Activated T-cell treated with anti-CD3 and anti-CD28 coated beads for 4 hours (primary cell): Measurements from ENCODE around the gene SEC14L3.
A peak's percentile ranks its signal among the peaks of the same experiment; 100 is the strongest.

Experiments
- DNase-seq: peaks from one replicate; pipeline ENCODE4 v3.0.0-alpha.2; 2020

SEC14L3 gene

DNA sequence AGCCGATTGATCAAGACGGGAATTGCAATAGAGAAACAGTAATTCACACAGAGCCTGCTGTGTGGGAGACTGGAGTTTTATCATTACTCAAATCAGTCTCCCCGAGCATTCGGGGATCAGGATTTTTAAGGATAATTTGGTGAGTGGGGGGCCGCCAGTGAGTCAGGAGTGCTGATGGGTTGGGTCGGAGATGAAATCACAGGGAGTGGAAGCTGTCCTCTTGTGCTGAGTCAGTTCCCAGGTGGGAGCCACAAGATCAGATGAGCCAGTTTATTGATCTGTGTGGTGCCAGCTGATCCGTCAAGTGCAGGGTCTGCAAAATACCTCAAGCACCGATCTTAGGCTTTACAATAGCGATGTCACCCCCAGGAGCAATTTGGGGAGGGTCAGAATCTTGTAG is 30.7 kb downstream of the SEC14L3 start:
- DNase-seq: no peak

DNA sequence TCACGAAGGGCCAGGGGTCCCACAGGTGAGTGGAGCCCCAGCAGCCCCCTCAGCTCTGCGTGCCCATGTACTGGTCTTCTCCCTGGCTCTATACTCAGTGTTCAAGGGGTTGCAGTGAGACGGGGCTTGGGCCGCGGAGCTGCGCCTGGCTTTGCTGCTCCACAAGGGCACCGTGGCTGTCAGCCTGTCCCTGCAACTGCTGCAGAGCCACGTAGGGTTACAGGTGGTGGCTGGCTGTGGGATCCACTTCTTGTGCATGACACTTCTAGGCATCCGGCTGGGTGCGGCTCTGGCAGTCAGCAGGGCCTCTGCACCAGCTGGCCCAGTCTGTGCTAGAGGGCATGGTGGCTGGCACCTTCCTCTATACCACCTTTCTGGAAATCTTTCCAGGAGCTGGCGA is 32.0 kb downstream of the SEC14L3 start:
- DNase-seq: no peak

GRCh38 chr22:30439226-30439625 is 32.6 kb downstream of the SEC14L3 start:
- no peak for DNase-seq

DNA sequence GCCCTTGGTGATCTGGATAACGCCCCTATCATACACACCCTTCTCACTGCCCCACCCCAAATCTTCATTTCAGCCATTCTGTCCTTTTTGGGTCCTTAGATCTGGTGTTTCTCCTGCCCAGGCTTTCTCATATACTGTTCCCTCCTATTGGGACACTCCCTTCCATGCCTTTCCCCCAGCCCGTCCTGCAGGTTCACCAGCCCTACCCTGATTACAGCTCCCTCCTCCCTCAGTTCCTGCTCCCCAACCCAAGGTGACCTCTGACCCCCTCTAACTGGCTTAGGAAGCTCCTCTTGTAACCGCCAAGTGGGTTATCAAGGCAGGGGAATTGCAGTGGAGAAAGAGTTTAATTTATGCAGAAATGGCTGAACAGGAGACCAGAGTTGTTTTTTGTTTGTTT is 33.3 kb downstream of the SEC14L3 start:
- DNase-seq: no peak

- DNase-seq: no peak
These were observed 35.6 kb downstream of the SEC14L3 start for GRCh38 chr22:30436196-30436595.

DNA sequence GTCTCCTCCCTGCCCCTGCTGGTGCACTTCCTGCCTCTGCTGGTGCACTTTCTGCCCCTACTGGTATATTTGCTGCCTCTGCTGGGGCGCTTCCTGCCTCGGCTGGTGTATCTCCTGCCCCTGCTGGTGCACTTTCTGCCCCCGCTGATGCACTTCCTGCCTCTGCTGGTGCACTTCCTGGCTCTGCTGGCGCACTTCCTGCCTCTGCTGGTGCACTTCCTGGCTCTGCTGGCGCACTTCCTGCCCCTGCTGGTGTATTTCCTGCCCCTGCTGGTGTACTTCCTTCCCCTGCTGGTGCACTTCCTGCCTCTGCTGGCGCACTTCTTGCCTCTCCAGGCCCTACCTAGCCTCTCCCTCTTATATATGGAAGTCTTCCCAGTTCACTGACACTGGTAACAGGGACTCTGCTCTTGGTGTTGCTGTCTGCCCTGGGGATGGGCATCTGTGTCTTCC is 36.1 kb downstream of the SEC14L3 start:
- peak; percentile 53 for DNase-seq

- DNase-seq: no peak
These were observed 37.0 kb downstream of the SEC14L3 start for GRCh38 chr22:30434843-30435242.

DNA sequence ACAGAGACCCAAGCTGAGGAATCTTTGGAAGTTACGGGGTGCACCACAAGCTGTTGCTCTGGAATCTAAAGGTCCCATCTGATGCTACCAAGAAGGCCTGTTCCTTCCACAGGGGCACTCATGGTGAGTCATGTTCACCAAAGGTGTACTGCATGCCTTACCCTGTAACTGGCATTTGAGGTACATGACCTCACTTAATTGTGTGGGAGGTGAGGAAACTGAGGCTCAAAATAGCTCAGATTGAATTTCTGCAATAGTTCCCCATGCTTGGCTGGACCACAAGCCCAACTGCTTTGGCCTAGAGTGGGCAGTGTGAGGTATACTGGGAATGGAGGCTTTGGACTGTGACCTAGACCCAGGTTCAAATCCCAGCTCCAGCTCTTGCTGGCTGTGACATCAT is 38.0 kb downstream of the SEC14L3 start:
- no peak for DNase-seq

DNA sequence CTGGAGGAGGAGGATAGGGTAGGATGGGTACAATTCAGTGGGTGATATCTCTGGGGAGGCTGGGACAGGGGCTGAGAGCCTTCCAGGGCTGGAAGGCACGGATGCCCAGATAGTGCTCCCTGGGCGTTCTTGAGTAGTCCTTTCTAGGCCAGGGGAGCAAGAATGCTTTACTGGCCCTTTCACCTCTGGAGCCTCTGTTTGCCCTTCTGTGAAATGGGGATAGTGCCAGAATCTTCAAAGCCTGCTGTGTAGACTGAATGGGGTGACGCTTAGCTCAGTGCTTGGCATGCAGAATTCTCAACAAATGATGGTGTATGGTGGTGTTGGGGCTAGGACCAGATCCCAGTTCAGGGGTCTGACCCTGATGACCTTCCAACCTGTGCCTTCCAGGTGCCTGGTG is 38.6 kb downstream of the SEC14L3 start:
- DNase-seq: no peak

GRCh38 chr22:30432520-30432919 is 39.3 kb downstream of the SEC14L3 start:
- DNase-seq: no peak

GRCh38 chr22:30432096-30432495 is 39.7 kb downstream of the SEC14L3 start:
- no peak for DNase-seq

- DNase-seq: no peak
These were observed 40.9 kb downstream of the SEC14L3 start for GRCh38 chr22:30430933-30431332.

- DNase-seq: no peak
These were observed 41.9 kb downstream of the SEC14L3 start for GRCh38 chr22:30429887-30430286.

DNA sequence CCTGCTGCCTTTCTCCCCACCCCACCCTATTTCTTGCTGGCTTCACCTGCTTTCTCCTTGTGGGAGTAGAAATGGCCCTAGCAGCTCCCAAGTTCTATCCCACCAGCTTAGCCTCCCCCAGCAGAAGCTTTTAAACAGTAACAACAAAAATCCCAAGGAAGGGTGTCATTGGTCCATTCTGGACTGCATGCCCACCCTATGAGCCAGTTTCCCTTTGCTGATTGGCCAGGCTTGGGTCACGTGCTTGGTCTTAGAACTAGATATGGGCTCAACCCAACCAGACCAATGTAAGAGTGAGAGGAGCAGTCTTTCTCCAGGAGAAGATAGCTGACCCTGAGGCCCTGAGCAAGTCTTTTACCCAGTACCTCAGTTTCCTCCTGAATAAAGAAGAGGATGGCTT is 43.9 kb downstream of the SEC14L3 start:
- no peak for DNase-seq

GRCh38 chr22:30426388-30427353 is 45.1 kb downstream of the SEC14L3 start:
- peak; percentile 80 for DNase-seq

- DNase-seq: peak; percentile 40
These were observed 46.0 kb downstream of the SEC14L3 start, which contains the start of gene MTFP1 for GRCh38 chr22:30425616-30426387. MTFP1 (plus strand) TSS chr22:30425768; CDS start chr22:30425880, 112 bp downstream.

DNA sequence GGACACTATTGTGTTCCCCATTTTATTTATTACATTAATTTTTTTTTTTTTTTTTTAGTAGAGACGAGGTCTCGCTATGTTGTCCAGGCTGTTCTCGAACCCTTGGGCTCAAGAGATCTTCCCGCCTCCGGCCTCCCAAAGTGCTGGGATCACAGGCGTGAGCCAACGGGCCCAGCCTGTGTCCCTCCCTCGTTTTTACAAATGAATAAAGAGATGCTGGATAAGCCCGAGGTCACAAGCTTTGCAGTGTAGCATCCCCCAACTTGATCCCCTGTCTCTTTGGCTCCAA is 46.5 kb downstream of the SEC14L3 start:
- DNase-seq: no peak

GRCh38 chr22:30424534-30425326 is 47.1 kb downstream of the SEC14L3 start:
- DNase-seq: no peak

GRCh38 chr22:30423959-30424533 is 47.8 kb downstream of the SEC14L3 start:
- peak; percentile 95 for DNase-seq

DNA sequence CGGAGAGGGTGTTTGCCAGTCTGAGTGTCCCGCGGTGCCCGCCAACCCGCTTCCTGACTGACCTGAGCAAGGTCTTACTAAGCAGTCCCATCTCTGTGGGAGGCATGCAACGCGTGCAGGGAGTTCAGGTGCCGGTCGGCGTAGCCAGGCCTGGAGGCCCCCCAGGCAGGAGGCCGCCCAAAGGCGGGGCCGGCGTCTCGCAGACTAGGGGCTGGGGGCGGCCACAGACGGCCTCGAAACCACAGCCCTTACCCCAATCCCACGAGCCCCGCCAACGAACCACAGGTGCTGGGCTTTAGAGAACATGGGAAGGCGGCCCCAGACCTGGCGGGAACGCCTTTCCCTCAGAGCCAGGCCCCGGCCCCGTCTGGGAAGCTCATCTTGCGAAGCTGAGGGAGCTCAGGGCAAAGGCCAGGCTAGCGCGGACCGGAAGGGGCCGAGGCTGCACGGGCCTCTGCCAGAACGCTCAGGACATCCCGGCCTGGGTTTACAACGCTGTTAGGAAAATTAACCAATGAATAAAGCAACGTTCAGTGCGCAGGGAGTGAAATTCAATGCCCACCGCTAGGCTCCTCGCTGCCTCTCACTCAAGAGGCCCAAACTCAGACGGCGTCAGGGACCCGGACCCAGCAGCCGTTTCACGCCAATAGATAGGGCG is 48.4 kb downstream of the SEC14L3 start:
- peak; percentile 22 for DNase-seq

DNA sequence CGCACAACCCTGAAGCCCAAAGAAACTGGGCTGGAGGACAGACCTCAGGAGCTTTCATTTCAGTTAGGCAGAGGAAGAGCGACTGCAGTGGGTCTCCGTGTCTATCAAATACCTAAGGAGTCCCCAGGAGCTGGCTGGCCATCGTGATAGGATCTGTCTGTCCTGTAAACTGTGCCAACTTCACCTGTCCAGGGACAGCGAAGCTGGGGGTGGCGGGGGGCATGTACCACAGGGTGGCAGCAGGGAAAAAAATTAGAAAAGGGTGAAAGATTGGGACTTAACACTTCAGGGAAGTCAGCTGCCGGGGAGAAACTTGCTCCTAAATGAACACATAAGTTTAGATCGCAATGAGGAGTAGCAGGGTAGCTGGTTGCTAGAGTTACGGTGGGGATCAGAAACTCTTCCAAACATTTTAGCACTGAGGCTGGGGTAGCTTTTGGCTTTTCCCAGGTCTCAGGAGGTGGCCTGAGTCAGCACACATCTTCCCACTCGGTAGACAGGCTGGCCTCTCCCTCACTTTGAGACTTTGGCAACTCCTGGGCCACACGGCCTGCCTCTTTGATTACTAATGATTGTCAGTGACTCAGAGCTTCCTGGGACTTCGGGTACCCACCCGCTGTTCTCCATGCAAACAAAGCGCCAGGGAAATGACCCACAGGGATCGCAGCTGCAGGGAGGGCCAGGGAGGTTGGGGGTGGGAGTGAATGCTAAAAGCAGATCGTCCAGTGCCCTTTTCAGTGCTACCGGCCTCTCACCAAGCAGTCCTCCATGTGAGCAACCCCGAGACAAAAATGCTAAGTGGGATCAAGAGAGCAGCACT is 49.1 kb downstream of the SEC14L3 start:
- DNase-seq: no peak
